Measurements from ENCODE around the gene PINLYP. TPM values are rescaled to one million over a fixed set of nuclear protein-coding genes. Genes with fewer than 3 reads are reported as not detected.

The PINLYP gene
- total RNA-seq, 1 experiment from 2014 or later = 1.5 TPM

DNA sequence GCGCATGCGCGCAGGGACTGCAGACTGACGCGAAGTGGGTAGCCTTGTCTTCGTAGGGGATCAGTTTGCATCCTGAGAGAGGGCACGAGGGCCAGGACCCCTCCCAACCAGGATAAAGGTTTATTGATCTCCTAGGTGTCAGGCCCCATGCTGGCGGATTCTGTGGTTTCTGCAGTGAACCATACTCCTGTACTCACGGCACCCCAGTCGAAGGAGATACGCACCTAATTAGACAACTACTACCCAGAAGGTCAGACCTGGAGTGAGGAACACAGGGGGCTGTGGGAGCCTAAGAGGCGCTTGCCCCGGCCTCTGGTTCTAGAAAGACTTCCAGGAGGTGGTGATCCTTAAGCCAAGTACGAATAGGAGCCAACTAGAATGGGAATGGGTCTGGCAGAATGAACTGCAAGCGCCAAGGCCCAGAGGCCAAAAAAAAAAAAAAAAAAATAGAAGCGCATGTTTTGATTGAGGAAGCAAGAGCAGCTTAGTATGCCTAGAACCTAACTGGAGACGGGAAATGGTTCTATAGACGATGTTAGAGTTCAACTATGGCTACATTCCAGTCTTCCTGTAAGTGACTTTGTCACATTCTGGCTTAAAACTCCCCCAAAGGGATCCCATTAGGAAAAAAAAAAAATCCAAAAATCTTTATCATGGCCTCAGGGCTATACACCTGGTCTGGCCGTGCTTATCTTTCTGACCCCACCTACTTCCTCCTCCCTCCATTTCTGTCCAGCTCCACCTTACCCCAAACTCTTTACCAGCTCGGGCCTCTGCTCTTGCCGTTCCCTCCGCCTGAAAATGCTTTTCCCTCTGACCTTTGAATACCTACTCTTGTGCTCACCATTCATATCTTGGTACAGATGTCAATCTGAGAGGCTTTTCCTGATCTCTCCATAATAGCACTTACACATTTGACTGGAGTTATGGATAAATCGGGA lies 44.7 kb downstream of the PINLYP start:
- DNase-seq (ENCODE audit: low spot score) = no peak
- in situ Hi-C loops (cut with HindIII; ENCODE audit: low sequenced_read_pairs) = no loop called here

DNA sequence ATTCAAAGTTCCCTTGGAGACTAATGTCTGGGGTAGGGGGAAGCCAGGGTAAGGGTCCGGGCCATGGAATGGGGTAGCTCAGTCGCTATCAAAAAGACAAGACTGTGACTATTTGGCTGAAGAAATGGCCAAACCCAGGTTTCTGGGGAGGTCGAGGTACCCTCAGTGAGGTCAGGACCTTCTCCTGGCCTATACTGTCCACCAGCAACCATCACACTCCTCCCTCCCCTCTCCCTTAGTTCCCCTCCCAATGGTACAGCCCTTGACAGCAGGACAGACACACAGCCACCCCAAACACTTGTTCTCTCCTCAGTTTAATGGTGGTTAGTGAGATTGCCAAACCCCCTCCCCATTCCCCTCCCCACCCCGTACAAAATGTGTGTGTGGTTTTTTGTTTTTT lies 46.5 kb downstream of the PINLYP start:
- in situ Hi-C loops (cut with HindIII; ENCODE audit: low sequenced_read_pairs) = no loop called here
- DNase-seq (ENCODE audit: low spot score) = no peak

DNA sequence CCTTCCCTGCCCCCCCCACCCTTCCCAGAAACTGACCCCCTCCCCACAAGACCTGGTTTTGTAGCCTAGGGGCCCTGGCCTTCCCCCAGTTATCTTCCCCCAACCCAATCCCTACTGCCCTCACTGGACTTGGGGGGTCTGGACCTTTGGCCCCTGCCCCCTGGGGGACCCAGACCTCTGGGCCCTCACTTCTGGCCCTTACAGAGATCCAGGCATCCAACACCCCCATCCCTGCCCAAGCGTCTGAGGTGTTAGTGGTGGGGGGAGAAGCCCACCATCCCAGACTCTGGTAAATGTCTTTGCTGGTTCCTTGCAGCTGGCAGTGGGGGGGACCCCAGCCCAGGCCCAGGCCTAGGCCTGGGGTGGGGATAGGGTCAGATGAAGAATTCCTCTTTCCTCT lies 47.4 kb downstream of the PINLYP start:
- in situ Hi-C loops (cut with HindIII; ENCODE audit: low sequenced_read_pairs) = no loop called here

DNA sequence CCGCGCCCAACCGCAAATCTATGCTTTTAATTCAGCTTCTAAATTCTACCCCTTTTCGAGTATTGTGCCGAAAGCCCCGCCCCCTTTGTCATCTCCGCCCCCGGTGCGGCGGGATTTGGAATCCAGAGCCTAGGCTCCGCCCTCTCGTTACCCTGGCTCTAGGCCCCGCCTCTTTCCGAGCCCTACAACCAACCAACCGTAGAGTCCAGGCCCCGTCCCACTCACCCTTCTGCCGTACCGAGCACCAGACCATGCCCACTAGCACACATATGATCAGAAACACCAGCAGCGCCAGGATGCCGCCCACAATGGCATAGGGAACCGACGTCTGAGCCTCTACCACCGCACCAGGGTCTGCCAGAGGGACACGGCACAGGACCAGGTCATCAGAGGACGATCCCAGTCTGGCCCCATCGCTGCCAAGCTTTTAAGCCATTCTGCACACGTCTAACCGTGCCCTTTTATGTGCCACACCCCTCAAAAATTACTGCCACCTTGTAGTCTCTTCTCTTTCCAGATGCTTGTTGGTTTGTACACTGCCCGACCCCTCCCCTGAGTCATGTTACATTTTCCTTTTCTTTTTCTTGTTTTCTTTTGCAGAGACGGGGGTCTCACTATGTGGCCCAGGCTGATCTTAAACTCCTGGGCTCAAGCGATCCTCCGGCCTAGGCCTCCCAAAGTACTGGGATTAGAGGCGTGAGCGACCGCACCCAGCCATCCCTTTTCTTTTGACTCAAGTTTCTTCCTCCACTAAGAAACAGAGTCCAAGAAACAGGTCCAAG lies 48.5 kb downstream of the PINLYP start:
- in situ Hi-C loops (cut with HindIII; ENCODE audit: low sequenced_read_pairs) = no loop called here
- no peak for DNase-seq (ENCODE audit: low spot score)

More for the DNA sequence above, 47.4 kb downstream of the PINLYP start:
- DNase-seq (ENCODE audit: low spot score) = no peak

DNA sequence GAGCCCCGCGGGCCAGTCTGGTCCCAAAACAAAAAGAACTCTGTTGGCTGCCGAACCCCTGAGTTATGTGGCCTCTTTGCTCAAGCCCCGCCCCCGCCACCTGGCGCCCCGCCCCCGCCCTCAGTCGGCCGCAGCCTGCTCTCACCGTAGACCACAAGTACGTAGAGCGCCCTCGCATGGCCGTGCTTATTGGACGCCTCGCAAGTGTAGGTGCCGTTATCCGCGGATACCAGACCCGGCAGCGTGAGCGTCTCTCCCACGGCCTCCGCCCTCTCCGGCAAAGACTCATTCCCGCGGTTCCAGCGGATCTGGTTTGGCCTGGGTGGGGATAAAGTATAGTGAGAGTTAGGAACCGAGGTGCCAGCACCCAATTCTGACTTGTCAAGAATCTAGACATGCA lies 49.3 kb downstream of the PINLYP start:
- DNase-seq (ENCODE audit: low spot score) = no peak
- in situ Hi-C loops (cut with HindIII; ENCODE audit: low sequenced_read_pairs) = no loop called here

DNA sequence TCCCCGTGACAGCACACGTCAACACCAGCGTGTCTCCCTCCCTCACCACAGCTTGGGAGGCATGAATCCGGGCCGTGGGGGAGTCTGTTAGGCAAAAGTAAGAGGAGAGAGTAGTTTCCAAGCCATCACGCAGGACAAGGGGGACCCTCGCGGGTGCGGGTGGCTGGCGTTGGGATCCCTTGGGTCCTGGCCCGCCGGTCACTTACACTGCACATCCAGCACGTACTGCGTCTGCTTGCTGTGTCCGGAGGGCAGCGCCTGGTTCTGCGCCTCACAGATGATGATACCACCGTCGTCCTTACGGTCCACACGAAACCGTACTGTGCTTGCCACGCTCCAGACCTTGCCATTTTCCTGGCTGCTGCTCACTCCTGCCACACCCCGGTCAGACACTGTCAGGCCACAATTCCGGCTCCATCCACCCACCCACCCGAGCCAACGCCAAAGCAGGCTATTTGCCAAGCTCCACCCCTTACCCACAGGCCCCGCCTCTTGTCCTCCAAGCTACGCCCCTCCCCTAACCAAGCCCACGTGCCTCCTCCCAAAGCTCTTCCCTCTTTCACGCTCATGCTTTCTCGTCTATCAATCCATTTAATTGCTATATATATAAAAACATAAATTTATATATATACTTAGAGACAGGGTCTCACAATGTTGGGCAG lies 50.4 kb downstream of the PINLYP start:
- DNase-seq (ENCODE audit: low spot score) = peak; percentile 43
- in situ Hi-C loops (cut with HindIII; ENCODE audit: low sequenced_read_pairs) = no loop called here

DNA sequence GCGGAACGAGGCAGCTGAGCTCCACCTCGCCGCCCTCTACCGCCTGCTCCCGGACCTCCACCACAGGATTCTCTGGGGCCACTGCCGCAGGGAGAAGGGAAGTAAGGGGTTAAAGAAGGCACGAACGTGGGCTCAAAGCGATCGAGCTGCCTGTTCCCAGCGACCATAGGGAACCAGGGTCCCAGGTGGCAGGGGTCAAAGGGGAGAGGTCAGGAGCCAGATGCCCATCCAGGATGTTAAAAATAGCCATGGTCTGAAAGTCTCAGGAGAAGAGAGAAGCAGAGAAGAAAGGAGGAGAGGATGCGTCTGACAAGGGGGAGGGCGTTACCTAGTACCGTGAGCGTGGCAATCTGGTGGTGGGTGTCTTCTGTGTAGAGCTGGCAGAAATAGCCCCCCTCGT lies 51.2 kb downstream of the PINLYP start:
- in situ Hi-C loops (cut with HindIII; ENCODE audit: low sequenced_read_pairs) = no loop called here
- DNase-seq (ENCODE audit: low spot score) = no peak

DNA sequence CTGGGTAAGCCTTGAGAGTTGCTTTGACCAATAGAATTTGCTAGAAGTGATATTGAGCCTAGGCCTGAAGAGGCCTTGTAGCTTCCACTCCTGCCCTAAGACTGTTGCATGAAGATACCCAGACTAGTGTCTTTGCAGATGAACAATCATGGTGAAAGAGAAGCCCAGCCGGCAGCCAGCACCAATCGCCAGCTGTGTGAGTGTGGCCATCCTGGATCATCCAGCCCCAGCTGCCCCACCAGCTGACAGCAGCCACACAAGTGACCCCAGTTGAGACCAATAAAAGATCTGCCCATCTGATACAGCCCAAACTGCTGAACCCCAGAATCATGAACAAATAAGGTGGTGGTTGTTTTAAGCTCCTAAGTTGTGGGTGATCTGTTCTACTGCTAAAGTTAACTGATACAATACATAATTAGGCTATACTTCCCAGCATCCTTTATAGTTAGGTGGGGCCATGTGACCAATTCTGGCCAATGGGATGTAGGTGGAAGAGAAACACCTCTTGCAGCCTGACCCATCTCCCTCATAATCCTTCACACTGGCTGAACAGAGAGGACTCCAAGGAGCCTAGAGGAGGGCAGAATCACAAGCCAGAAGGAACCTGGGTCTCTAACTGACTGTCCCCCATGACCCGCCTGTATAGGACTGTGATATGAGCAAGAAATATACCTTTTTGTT lies 53.2 kb downstream of the PINLYP start:
- in situ Hi-C loops (cut with HindIII; ENCODE audit: low sequenced_read_pairs) = no loop called here
- DNase-seq (ENCODE audit: low spot score) = no peak

DNA sequence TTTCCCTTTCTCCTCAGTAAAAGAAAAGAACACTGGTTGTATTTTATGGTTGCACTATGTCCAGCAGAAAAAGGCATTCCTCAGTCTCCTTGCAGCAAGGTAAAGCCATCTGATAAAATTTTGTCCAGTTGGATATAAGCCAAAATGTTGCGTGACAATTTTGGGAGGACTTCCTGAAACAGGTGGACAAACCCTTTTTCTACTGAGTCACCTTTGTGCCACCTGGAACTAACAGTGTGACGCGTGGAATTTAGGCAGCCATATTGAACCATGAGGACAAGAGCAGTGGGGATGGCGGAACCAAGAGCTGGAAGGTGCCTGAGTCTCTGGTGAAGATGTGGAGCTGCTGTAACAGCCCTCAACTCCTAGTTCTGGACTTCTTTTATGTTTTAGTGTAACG lies 55.9 kb downstream of the PINLYP start:
- no peak for DNase-seq (ENCODE audit: low spot score)
- in situ Hi-C loops (cut with HindIII; ENCODE audit: low sequenced_read_pairs) = no loop called here

Other genes with a start within 250 kb of the PINLYP start
- gene CD177, start 222.1 kb upstream of the PINLYP start, total RNA-seq (2014; rRNA removed; shearing (Covaris generic)) = 443 and 498 TPM in 2 replicates
- gene TEX101, start 160.9 kb upstream of the PINLYP start, total RNA-seq (2014; rRNA removed; shearing (Covaris generic)) = 1.7 TPM in 1 of 2 replicates, not detected in the other
- gene LYPD3, start 110.2 kb upstream of the PINLYP start, total RNA-seq (2014; rRNA removed; shearing (Covaris generic)) = not detected in 2 replicates
- gene PHLDB3, start 71.1 kb upstream of the PINLYP start, total RNA-seq (2014; rRNA removed; shearing (Covaris generic)) = 51.2 and 77.2 TPM in 2 replicates
- gene ETHE1, start 48.6 kb upstream of the PINLYP start, total RNA-seq (2014; rRNA removed; shearing (Covaris generic)) = 227 and 243 TPM in 2 replicates
- not detected in 2 replicates for gene ZNF575, start 42.6 kb upstream of the PINLYP start, total RNA-seq (2014; rRNA removed; shearing (Covaris generic))
- gene XRCC1, start 274 bp upstream of the PINLYP start, total RNA-seq (2014; rRNA removed; shearing (Covaris generic)) = 64.5 and 77.2 TPM in 2 replicates
- 43.1 and 63.5 TPM in 2 replicates for gene IRGQ, start 20.3 kb downstream of the PINLYP start, total RNA-seq (2014; rRNA removed; shearing (Covaris generic))
- 6.9 and 15.4 TPM in 2 replicates for gene ZNF576, start 20.8 kb downstream of the PINLYP start, total RNA-seq (2014; rRNA removed; shearing (Covaris generic))
- not detected in 2 replicates for gene SRRM5, start 36.3 kb downstream of the PINLYP start, total RNA-seq (2014; rRNA removed; shearing (Covaris generic))
- gene ZNF428, start 43.8 kb downstream of the PINLYP start, total RNA-seq (2014; rRNA removed; shearing (Covaris generic)) = 135 and 160 TPM in 2 replicates
- 47.8 and 58.7 TPM in 2 replicates for gene CADM4, start 64.0 kb downstream of the PINLYP start, total RNA-seq (2014; rRNA removed; shearing (Covaris generic))
- gene PLAUR, start 94.4 kb downstream of the PINLYP start, total RNA-seq (2014; rRNA removed; shearing (Covaris generic)) = 6.0 and 8.8 TPM in 2 replicates
- gene IRGC, start 140.3 kb downstream of the PINLYP start, total RNA-seq (2014; rRNA removed; shearing (Covaris generic)) = not detected in 2 replicates
- gene SMG9, start 179.2 kb downstream of the PINLYP start, total RNA-seq (2014; rRNA removed; shearing (Covaris generic)) = 18.3 and 22.3 TPM in 2 replicates
- gene KCNN4, start 205.2 kb downstream of the PINLYP start, total RNA-seq (2014; rRNA removed; shearing (Covaris generic)) = 4.2 and 5.7 TPM in 2 replicates
- gene LYPD5, start 226.6 kb downstream of the PINLYP start, total RNA-seq (2014; rRNA removed; shearing (Covaris generic)) = not detected in 2 replicates

Data from G401 (cell line).